GM18526 (cell line): ENCODE measurements around the gene MAGEB4.

ENCODE experiments used
- POLR2A ChIP-seq: IDR thresholded peaks from 3 replicates; pipeline ENCODE4 v1.6.1; 2011; ENCODE audit not compliant: insufficient read length; ENCODE audit errors: extremely low read depth

The MAGEB4 gene

GRCh38 chrX:30241724-30242415 lies at the start of gene MAGEB4:
MAGEB4 (plus strand) TSS chrX:30242000; CDS start chrX:30242136, 136 bp downstream.
- TF ChIP-seq POLR2A, result no peak

GRCh38 chrX:30196322-30196721 lies 45.5 kb upstream of the MAGEB4 start:
- TF ChIP-seq POLR2A, result no peak

- TF ChIP-seq POLR2A, result no peak
Observed at GRCh38 chrX:30212172-30212571, 29.6 kb upstream of the MAGEB4 start.

GRCh38 chrX:30215357-30215843 lies 26.4 kb upstream of the MAGEB4 start, which contains the start of gene MAGEB2:
MAGEB2 (plus strand) TSS chrX:30215563; CDS start chrX:30218581, 3,018 bp downstream.
- no peak for TF ChIP-seq POLR2A

- no peak for TF ChIP-seq POLR2A
Observed at GRCh38 chrX:30217465-30217864, 24.3 kb upstream of the MAGEB4 start.

GRCh38 chrX:30219372-30219771 lies 22.4 kb upstream of the MAGEB4 start:
- no peak for TF ChIP-seq POLR2A

- no peak for TF ChIP-seq POLR2A
Observed at GRCh38 chrX:30220661-30221060, 21.1 kb upstream of the MAGEB4 start.

- no peak for TF ChIP-seq POLR2A
Observed at GRCh38 chrX:30224536-30224935, 17.3 kb upstream of the MAGEB4 start.

GRCh38 chrX:30228526-30228925 lies 13.3 kb upstream of the MAGEB4 start:
- no peak for TF ChIP-seq POLR2A

GRCh38 chrX:30230395-30230794 lies 11.4 kb upstream of the MAGEB4 start, which contains the start of gene MAGEB3:
MAGEB3 (plus strand) TSS chrX:30230657; CDS start chrX:30235925, 5,268 bp downstream.
- TF ChIP-seq POLR2A, result no peak

- no peak for TF ChIP-seq POLR2A
Observed at GRCh38 chrX:30246769-30247489, 5.1 kb downstream of the MAGEB4 start, which contains the start of gene MAGEB1. MAGEB1 (plus strand) TSS chrX:30247146; CDS start chrX:30250494, 3,348 bp downstream.

GRCh38 chrX:30248854-30249253 lies 7.1 kb downstream of the MAGEB4 start:
- TF ChIP-seq POLR2A, result no peak

- no peak for TF ChIP-seq POLR2A
Observed at GRCh38 chrX:30253257-30253656, 11.5 kb downstream of the MAGEB4 start.

GRCh38 chrX:30259927-30260326 lies 18.1 kb downstream of the MAGEB4 start:
- TF ChIP-seq POLR2A, result no peak

GRCh38 chrX:30261012-30261411 lies 19.2 kb downstream of the MAGEB4 start:
- no peak for TF ChIP-seq POLR2A

GRCh38 chrX:30262763-30263162 lies 21.0 kb downstream of the MAGEB4 start:
- no peak for TF ChIP-seq POLR2A
